HG02840 (cell line): ENCODE measurements around the gene TMEM203.

ENCODE experiments used
- ATAC-seq: cut with Tn5 transposase; IDR thresholded peaks from one replicate; pipeline ENCODE4 v1.9.1; 2021; ENCODE audit warnings: mild to moderate bottlenecking, moderate library complexity, moderate number of reproducible peaks; ENCODE audit not compliant: unreplicated experiment, low FRiP score

The TMEM203 gene

DNA sequence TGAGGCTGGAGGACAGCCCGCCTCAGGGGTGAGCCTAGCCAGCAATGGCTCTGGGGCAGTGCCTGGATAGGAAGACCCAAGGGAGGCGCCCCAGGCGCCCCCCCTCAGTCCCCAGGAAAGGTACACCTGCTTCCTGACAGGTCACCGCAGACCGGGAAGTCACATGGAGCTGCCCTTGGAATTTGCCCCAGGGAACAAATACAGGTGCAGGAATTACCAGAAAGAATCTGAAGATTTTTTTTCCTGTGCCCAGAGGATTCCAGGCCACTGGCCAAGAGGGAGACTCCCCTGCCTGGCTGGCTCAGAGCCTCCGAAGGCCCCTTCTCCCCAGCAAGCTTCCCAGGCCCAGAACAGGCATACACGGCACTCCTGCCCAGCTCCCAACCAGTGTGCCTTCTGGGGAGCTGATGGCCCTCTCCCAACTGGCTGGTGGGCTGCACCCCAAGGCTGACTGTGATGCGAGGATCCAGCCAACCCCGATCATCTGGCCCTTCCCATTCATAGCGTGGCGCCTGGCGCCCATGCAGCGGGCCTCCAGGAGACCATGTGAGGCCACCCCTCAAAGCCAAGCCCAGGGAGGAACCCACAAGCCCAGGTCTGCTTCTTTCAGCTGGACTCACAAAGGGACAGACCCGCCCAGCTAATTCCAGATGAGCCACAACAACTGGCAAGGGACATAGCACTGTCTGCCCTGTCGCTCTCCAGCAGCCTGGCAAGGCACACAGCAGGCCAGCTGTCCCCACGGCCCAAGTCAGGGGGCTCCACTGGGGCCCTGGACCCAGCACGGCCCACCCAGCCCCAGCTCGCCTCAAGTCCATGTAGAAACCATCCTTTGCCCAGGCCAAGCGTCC is 7.2 kb downstream of the TMEM203 start:
- no peak for ATAC-seq

DNA sequence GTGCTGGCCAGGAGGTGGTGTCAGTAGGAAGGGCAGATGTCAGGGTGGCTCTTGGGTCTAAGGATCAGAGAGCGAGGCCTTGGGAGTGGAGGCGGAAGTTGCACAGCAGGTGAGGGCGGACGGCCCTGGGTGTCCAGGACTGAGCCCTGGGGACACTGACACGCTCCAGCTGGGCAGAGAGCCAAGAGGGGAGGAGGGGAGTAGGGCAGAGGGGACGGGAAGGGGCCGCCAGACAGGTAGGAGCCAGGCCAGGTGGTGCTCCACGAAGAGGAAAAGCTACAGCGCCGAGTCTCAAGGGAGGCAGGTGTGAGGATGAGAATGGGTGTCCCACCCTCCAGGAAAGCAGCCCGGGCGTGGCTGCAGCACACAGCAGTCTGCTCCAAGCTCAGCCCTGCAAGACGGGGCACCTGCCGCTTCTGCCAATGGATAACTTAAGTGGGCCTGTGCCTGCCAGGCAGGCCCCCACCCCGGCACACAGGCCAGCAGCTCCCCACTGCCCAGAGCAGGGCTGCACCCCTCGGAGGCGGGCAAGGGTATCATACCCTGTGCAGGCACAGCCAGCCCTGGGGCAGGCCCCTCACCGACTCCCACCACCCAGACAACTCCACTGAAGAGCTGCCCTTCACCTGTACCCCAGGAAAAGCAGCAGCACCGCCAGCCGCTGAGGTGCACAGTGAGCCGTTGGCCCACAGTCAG is 9.8 kb downstream of the TMEM203 start:
- no peak for ATAC-seq

DNA sequence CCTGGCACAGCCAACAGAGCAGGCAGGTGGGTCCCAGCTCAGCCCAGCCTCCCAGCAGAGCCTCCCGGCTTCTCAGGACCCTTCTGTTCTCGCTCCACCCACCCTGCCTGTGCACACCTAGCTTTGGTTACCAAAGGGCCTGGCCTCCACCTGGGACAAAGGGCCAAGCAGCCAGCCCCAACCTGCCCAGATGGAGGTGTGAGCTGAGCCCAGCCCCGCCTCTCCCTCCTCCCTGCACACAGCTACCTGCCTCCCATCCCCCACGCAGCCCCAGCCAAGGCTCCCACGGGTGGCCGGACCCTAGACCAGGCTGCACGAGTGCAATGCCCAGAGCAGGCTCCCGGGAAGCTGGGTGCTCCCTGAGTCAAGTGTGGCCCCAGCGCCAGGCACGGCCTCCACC is 10.5 kb downstream of the TMEM203 start:
- ATAC-seq = no peak

DNA sequence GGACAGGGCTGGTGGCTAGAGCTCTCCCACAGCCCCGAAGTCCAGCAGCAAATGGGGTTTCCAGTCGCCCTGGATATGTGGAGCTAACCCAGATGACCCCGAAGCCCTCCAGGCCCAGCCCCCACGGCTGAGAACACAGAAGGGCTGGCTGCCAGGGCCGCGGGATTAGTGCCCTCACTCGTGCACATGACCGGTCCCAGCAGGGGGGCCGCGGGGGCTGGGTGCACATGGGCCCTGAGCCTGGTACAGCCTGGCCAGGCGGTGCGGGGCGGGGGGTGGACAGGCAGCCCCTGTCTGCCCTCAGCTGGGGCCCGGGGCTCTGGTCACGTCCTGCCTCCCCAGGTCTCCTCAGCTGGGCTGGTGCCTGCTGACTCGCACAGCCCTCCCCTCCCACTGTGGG is 11.1 kb downstream of the TMEM203 start:
- no peak for ATAC-seq

DNA sequence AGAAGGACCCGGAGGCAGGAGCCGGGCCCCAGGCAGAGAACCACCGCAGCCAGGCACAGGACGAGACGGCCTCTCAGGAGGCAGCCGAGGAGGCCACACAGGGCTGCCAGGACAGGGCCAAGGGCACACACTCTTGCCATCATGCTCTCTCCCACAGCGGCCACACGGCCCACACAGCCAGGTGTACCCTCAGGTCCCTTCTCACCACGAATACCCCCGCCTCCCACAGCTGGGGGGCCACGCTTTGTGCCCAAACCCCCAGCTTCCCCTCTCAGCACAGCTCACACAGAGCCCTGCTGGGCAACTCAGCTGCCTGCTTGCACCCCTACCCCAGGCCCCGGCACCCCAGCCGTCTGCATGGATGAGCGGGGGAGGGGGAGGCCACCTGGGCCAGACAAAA is 11.7 kb downstream of the TMEM203 start:
- no peak for ATAC-seq

GRCh38 chr9:137192859-137193258 is 12.6 kb downstream of the TMEM203 start:
- ATAC-seq = no peak

GRCh38 chr9:137192448-137192780 is 13.0 kb downstream of the TMEM203 start:
- no peak for ATAC-seq

GRCh38 chr9:137191691-137192447 is 13.6 kb downstream of the TMEM203 start:
- no peak for ATAC-seq

GRCh38 chr9:137191245-137191644 is 14.2 kb downstream of the TMEM203 start:
- ATAC-seq = no peak

DNA sequence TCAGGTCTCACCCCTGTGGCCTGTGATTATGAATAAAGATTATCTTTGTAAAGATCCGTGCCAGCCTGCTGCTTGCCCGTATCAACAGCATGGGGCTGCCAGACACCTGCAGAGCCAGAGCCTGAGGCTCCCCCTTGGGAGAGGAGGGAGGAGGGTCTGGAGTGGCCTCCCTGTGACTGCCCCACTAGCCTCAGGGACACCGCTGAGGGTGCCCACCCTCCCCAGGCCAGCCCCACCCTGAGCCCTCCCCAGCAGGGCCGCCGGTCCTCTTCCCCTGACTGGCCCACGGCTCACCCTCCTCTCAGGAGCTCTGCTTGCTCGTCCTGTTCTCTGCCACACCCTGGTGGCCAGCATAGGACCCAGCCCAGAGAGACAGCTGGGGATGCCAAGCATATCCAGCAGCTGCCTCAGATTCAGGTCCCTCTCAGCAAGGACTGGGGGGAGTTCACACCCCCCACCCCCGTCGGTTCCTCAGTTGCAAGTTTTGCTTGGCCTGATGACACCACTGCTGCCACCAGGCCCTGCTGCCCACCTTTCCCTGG is 15.1 kb downstream of the TMEM203 start:
- no peak for ATAC-seq

DNA sequence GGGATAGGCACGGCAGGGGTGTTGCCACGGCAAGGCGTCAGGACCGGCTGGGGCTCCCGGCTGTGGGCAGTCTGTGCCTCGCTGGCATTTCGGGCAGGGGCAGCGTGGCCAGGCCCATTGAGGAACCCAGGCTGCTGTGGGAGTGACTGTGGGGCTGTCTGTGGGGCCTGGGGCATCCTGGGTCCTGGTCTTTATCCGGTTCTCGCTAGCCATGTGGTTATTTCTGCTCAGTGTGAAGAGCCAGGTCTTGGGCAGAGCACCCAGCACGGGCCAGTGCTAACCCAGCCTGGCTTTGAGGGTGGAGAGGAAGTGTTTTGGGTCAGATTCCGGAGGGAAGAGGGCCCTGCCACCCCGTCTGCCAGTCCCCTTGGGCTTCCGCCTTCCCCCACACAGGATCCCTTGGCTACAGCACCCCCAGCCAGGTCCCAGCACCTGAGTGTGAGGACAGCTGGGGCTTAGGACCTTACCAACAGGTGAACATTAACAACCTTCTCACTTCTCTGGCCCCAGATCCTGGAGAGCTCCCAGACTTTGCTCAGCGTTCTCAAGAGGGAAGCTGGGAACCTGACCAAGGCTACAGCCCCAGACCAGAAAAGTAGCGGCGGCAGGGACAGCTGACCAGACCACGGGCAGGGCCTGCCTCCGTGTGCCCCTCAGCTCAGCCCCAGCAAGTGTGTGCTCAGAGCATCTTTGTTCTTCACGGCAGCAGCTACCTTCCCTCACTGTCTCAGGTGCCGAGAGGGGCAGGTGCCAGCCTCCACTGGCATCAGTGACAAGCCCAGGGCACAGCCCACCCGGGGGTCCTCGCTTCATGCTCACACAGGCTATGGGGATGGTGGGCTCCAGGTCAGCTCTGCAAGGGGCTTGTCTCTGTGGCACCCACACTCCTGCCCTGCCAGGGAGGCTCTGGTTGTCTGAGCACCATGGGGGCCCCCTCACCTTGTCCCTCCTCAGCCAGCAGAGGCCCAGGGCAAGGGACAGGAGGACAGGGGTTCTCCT is 15.9 kb downstream of the TMEM203 start:
- no peak for ATAC-seq

- ATAC-seq = peak; percentile 78
Measured at GRCh38 chr9:137188490-137189296, 16.8 kb downstream of the TMEM203 start, which contains the start of the genes ANAPC2 and SSNA1. ANAPC2 (minus strand) TSS chr9:137188560; CDS start chr9:137188532, 28 bp downstream. SSNA1 (plus strand) TSS chr9:137188676; CDS start chr9:137188727, 51 bp downstream.

GRCh38 chr9:137188086-137188489 is 17.4 kb downstream of the TMEM203 start:
- ATAC-seq = peak; percentile 1

DNA sequence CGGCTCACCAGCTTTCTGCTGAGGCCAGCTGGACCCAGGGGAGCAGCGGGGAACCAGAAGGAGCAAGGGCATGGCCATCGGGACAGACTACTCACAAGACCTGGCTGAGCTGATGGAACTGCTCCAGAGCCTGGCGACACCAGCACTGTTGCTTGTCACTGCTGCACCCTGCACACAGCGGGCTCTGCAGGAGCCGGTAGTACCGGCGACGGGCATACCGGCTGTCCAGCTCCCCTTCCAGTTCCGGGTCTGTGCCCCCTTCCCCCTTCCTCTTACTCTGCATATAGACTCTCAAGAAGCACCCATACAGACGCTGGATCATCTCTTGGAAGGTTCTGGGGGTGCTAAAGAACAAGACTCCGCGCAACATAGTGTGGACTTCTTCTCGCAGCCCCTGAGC is 18.1 kb downstream of the TMEM203 start:
- no peak for ATAC-seq

- no peak for ATAC-seq
Measured at GRCh38 chr9:137186385-137186784, 19.1 kb downstream of the TMEM203 start.

GRCh38 chr9:137185921-137186320 is 19.5 kb downstream of the TMEM203 start:
- no peak for ATAC-seq

GRCh38 chr9:137184881-137185660 is 20.4 kb downstream of the TMEM203 start:
- no peak for ATAC-seq

- no peak for ATAC-seq
Measured at GRCh38 chr9:137183980-137184595, 21.4 kb downstream of the TMEM203 start.
